K562 (cell line): ENCODE measurements around the gene SIGLEC15. TPM values are rescaled to one million over a fixed set of nuclear protein-coding genes. Genes with fewer than 3 reads are reported as not detected.

Experiments
- ATAC-seq: fragments of 200-7000 bp; cut with Tn5 transposase; 3 replicates; pipeline ENCODE4 v1.9.1; 2020; ENCODE audit warnings: moderate library complexity
- BruUV-seq: library from RNA; stranded (reverse); fragments of 400-500 nt; replicated peaks from 2 replicates; lab custom pipeline; 2021; lab: Mats Ljungman, UMichigan
- CTCF ChIA-PET: fragments of 300-600 bp; formaldehyde crosslinking; extraction: SDS; loops from one replicate; lab custom pipeline; 2021; ENCODE audit warnings: low intra/inter-chr PET ratio; lab: Yijun Ruan, JAX
- POLR2A ChIA-PET: fragments of 300-600, 350-650 bp; sonication (Branson Sonifier 250); formaldehyde crosslinking; extraction: SDS; loops from one replicate; lab custom pipeline; 2021; ENCODE audit warnings: antibody characterized with exemption, inconsistent platforms; lab: Yijun Ruan, JAX
- DNase-seq, 4 experiments: peaks; one replicate each; pipeline versions ENCODE4 v3.0.0 to v3.0.0-alpha.2; 2011 to 2018; ENCODE audit warnings: low spot score in 3 of 4, mixed read lengths in 3 of 4; ENCODE audit errors: extremely low read depth in 1 of 4
- FAIRE-seq: peaks from 2 replicates; lab custom pipeline; 2011; peaks lifted over from hg19 to GRCh38; lab: Jason Lieb, UNC
- H2AFZ ChIP-seq: 2 replicates; pipeline ENCODE4 v1.6.0; 2011; ENCODE audit warnings: low read depth, low read length, control low read depth, inconsistent platforms
- H3K27ac ChIP-seq: fragments of 200-600 bp; 3 replicates; pipeline ENCODE4 v1.8.0; 2011; ENCODE audit warnings: low read depth, mild to moderate bottlenecking, control low read depth, inconsistent platforms, low read length, moderate library complexity, mixed read lengths; ENCODE audit errors: extremely low read depth
- H3K27me3 ChIP-seq, 2 experiments: fragments of 300-600 bp in 1 of 2; 2 replicates in 1 of 2; 3 replicates in 1 of 2; pipeline versions ENCODE4 v1.6.0 to v1.8.0; 2011; ENCODE audit warnings: inconsistent platforms in 2 of 2, low read length in 2 of 2, mild to moderate bottlenecking in 1 of 2, mixed read lengths in 1 of 2, moderate library complexity in 1 of 2; ENCODE audit not compliant: control insufficient read depth in 2 of 2, insufficient read depth in 2 of 2
- H3K36me3 ChIP-seq: fragments of 300-600 bp; 3 replicates; pipeline ENCODE4 v1.8.0; 2011; ENCODE audit warnings: mild to moderate bottlenecking, low read length, inconsistent platforms; ENCODE audit not compliant: control insufficient read depth, insufficient read depth
- H3K4me1 ChIP-seq, 2 experiments: fragments of 200-600 bp in 1 of 2; replicated peaks in 1 of 2; 2 replicates in 1 of 2; 3 replicates in 1 of 2; pipeline versions ENCODE4 v1.5.1 to v1.8.0; 2011; ENCODE audit warnings: inconsistent platforms in 2 of 2, low read length in 2 of 2, mild to moderate bottlenecking in 1 of 2, mixed read lengths in 1 of 2, moderate library complexity in 1 of 2; ENCODE audit not compliant: control insufficient read depth in 2 of 2, insufficient read depth in 2 of 2
- H3K4me2 ChIP-seq: 2 replicates; pipeline ENCODE4 v1.6.1; 2011; ENCODE audit warnings: low read length, control low read depth, inconsistent platforms, mixed read lengths; ENCODE audit not compliant: insufficient read depth
- H3K4me3 ChIP-seq: fragments of 200-600 bp; sonication (generic), shearing (Covaris generic); 2 replicates; pipeline ENCODE4 v1.5.1; 2016; ENCODE audit warnings: control low read depth, inconsistent platforms
- H3K79me2 ChIP-seq: fragments of 200-600 bp; 3 replicates; pipeline ENCODE4 v1.8.0; 2011; ENCODE audit warnings: low read length, inconsistent platforms; ENCODE audit not compliant: control insufficient read depth, insufficient read depth
- H3K9ac ChIP-seq, 2 experiments: 2 replicates each; pipeline versions ENCODE4 v1.6.0 to v1.6.1; 2011; ENCODE audit warnings: low read depth in 2 of 2, low read length in 2 of 2, control low read depth in 1 of 2, inconsistent platforms in 1 of 2, mild to moderate bottlenecking in 1 of 2, mixed read lengths in 1 of 2; ENCODE audit not compliant: insufficient read depth in 1 of 2
- H3K9me1 ChIP-seq: one replicate; pipeline ENCODE4 v1.6.0; 2011; ENCODE audit warnings: inconsistent platforms, mild to moderate bottlenecking, low read length, moderate library complexity; ENCODE audit not compliant: control insufficient read depth, insufficient read depth
- H3K9me3 ChIP-seq: replicated peaks from 2 replicates; pipeline ENCODE4 v1.5.1; 2011; ENCODE audit warnings: low read depth, low read length, inconsistent platforms; ENCODE audit not compliant: control insufficient read depth, insufficient read depth
- H4K20me1 ChIP-seq: replicated peaks from 2 replicates; pipeline ENCODE4 v1.6.1; 2011; ENCODE audit warnings: low read length, inconsistent platforms, mixed read lengths; ENCODE audit not compliant: control insufficient read depth, insufficient read depth
- C11orf30 ChIP-seq: fragments of 450-650 bp; IDR thresholded peaks from 2 replicates; pipeline ENCODE4 v1.6.1; 2016; ENCODE audit warnings: low read depth, mild to moderate bottlenecking
- CC2D1A ChIP-seq: fragments of 450-650 bp; IDR thresholded peaks from 2 replicates; pipeline ENCODE4 v1.6.1; 2017; ENCODE audit warnings: mild to moderate bottlenecking
- CEBPZ ChIP-seq: fragments of 150-350 bp; IDR thresholded peaks from 2 replicates; pipeline ENCODE4 v1.6.1; 2014; ENCODE audit warnings: low read depth, mild to moderate bottlenecking, low read length, borderline replicate concordance
- FOXA3 ChIP-seq, 2 experiments: fragments of 450-650 bp in 1 of 2; sonication (generic) in 1 of 2; formaldehyde crosslinking; IDR thresholded peaks in 1 of 2; conservative IDR thresholded peaks in 1 of 2; 2 replicates each; pipeline versions ENCODE4 v1.4.0 to v1.8.0; 2020 to 2022; ENCODE audit warnings: mild to moderate bottlenecking in 2 of 2, missing genetic modification reagents in 1 of 2
- MLLT1 ChIP-seq, 2 experiments: fragments of 450-650 bp; IDR thresholded peaks; 2 replicates each; pipeline ENCODE4 v1.6.1; 2016
- U2AF2 ChIP-seq: fragments of 200-400 bp; formaldehyde crosslinking; optimal IDR thresholded peaks from 2 replicates; pipeline ENCODE3; 2017; ENCODE audit warnings: low read depth, mild to moderate bottlenecking, low read length
- ZBTB11 ChIP-seq, 3 experiments: fragments of 200-800 bp in 1 of 3; fragments of 250-450 bp in 1 of 3; fragments of 450-650 bp in 1 of 3; sonication (Bioruptor Pico) in 1 of 3; sonication (Bioruptor generic) in 1 of 3; formaldehyde crosslinking in 1 of 3; IDR thresholded peaks; 2 replicates each; pipeline versions ENCODE4 v1.6.1 to v1.8.0; 2016 to 2022; ENCODE audit warnings: mild to moderate bottlenecking in 2 of 3, missing genetic modification characterization in 2 of 3, missing compliant biosample characterization in 1 of 3, moderate library complexity in 1 of 3
- ZNF695 ChIP-seq: fragments of 450-650 bp; formaldehyde crosslinking; IDR thresholded peaks from 2 replicates; pipeline ENCODE4 v1.4.0; 2020; ENCODE audit warnings: mild to moderate bottlenecking, moderate library complexity
- WGBS: fragments of 100-300 bp; shearing (Covaris generic); methylation state at CpG from one replicate; pipeline ENCODE4 v1.1.6; 2016; ENCODE audit warnings: low coverage, mixed read lengths; ENCODE audit not compliant: insufficient coverage; ENCODE audit errors: missing lambda C conversion rate; 5-methylcytosine and 5-hydroxymethylcytosine counted together
- in situ Hi-C: fragments of 300-500 bp; cut with MboI; formaldehyde crosslinking; loops from 4 replicates; pipeline ENCODE4 v1.15.0; 2018; ENCODE audit warnings: inconsistent platforms, mixed read lengths
- intact Hi-C: fragments of 100-400 bp; cut with micrococcal nuclease; formaldehyde crosslinking; loops from 2 replicates; pipeline ENCODE4 v1.14.2; 2022
- polyA plus RNA-seq, 8 experiments: library from polyadenylated mRNA; depleted of rRNA in 4 of 8; stranded (reverse) in 5 of 8; unstranded in 3 of 8; fragments of >200 nt; fragmentation: Nextera tagmentation in 2 of 8; fragmentation: Illumina TruSeq in 1 of 8; extraction: Ambion mirVana in 2 of 8; extraction: Trizol in 1 of 8; gene quantifications; 2 replicates each; pipeline versions ENCODE4 v1.2.1 to v1.2.3, GENCODE V29; 2011 to 2014; ENCODE audit warnings: inconsistent platforms in 1 of 8, missing spikeins in 1 of 8
- total RNA-seq, 7 experiments: library from RNA; depleted of rRNA in 6 of 7; stranded (reverse); fragments of >200 nt in 6 of 7; fragmentation: Illumina TruSeq in 2 of 7; extraction: Trizol in 2 of 7; gene quantifications; 2 replicates each; pipeline versions ENCODE4 v1.2.1 to v1.2.3, GENCODE V29; 2011 to 2021; ENCODE audit warnings: low replicate concordance in 1 of 7

Gene SIGLEC15
- total and polyA plus RNA-seq, 9 of the 15 experiments (the other 6 are each of a cell fraction or from before 2014, with no cell fraction given): not detected

GRCh38 chr18:45826084-45826483 lies 609 bp downstream of the SIGLEC15 start:
- no peaks in the 10 kb centered on the region for H3K9me3 ChIP-seq
- CTCF ChIA-PET: no interaction called here
- no peak for ATAC-seq
- no peak for FAIRE-seq
- intact Hi-C loops: no loop called here
- DNase-seq: no peak
- no TSS peak for BruUV-seq
- H3K79me2 ChIP-seq: no peaks in the 10 kb centered on the region
- TF ChIP-seq CEBPZ: no peak
- no peak for TF ChIP-seq MLLT1 (IDR thresholded peaks at IDR 0.05)
- no peak for TF ChIP-seq ZBTB11 (CRISPR knock-in tag; IDR thresholded peaks at IDR 0.05)
- TF ChIP-seq U2AF2: no peak
- TF ChIP-seq CC2D1A: no peak
- TF ChIP-seq FOXA3 (CRISPR knock-in tag; conservative IDR thresholded peaks at IDR 0.05 in 1 of 2, IDR thresholded peaks at IDR 0.05 in 1 of 2): no peak
- TF ChIP-seq ZNF695 (CRISPR knock-in tag): no peak
- TF ChIP-seq C11orf30: no peak
- TF ChIP-seq, all 486 proteins: peak for 0
- H3K9ac ChIP-seq: no peak overlapping the region
- H3K36me3 ChIP-seq: no peaks in the 10 kb centered on the region
- no peak overlapping the region for H3K4me2 ChIP-seq
- H4K20me1 ChIP-seq: no peaks in the 10 kb centered on the region
- POLR2A ChIA-PET: no interaction called here
- in situ Hi-C loops: no loop called here
- H3K27ac ChIP-seq: no peak overlapping the region
- 7% methylated on average over 4 of the region's 4 CpGs for WGBS
- peaks cover 19 to 24% of the 10 kb centered on the region in 2 experiments; a peak in 4 of 5 replicates for H3K4me1 ChIP-seq
- no peak overlapping the region for H3K4me3 ChIP-seq
- no peaks in the 10 kb centered on the region for H3K9me1 ChIP-seq
- no peak overlapping the region for H2AFZ ChIP-seq
- H3K27me3 ChIP-seq: peaks cover 0 to 14% of the 10 kb centered on the region in 2 experiments; a peak in 2 of 5 replicates
